C4-2B (cell line): ENCODE measurements around the gene THSD7B.

Experiments used
- ZFX ChIP-seq: fragments of 450-650 bp; IDR thresholded peaks from 2 replicates; pipeline ENCODE4 v1.6.1; 2017
- TF ChIP-seq, protein P1 (sequence below): fragments of 450-650 bp; conservative IDR thresholded peaks from 2 replicates; pipeline ENCODE4 v1.5.1; 2017; ENCODE audit warnings: mild to moderate bottlenecking

GRCh38 chr2:137644731-137645130, 879.4 kb downstream of the THSD7B start:
- TF ChIP-seq, protein P1, sequence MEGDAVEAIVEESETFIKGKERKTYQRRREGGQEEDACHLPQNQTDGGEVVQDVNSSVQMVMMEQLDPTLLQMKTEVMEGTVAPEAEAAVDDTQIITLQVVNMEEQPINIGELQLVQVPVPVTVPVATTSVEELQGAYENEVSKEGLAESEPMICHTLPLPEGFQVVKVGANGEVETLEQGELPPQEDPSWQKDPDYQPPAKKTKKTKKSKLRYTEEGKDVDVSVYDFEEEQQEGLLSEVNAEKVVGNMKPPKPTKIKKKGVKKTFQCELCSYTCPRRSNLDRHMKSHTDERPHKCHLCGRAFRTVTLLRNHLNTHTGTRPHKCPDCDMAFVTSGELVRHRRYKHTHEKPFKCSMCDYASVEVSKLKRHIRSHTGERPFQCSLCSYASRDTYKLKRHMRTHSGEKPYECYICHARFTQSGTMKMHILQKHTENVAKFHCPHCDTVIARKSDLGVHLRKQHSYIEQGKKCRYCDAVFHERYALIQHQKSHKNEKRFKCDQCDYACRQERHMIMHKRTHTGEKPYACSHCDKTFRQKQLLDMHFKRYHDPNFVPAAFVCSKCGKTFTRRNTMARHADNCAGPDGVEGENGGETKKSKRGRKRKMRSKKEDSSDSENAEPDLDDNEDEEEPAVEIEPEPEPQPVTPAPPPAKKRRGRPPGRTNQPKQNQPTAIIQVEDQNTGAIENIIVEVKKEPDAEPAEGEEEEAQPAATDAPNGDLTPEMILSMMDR = no peak
- TF ChIP-seq ZFX = no peak
